Measurements from ENCODE around the gene ZNF343. TPM values are rescaled to one million over a fixed set of nuclear protein-coding genes. Genes with fewer than 3 reads are reported as not detected.

Gene ZNF343
- total and polyA plus RNA-seq, 2 experiments from 2014 or later, result 6.2 to 7.0 TPM

GRCh38 chr20:2542361-2542760 is 33.6 kb upstream of the ZNF343 start:
- H4K20me1 ChIP-seq (ENCODE audit: insufficient read depth, poor library complexity, severe bottlenecking), result no peaks in the 10 kb centered on the region
- H3K79me2 ChIP-seq, result no peaks in the 10 kb centered on the region
- no peaks in the 10 kb centered on the region for H3K36me3 ChIP-seq (replicated peaks; ENCODE audit: insufficient read depth, low read depth)
- no peak overlapping the region for H2AFZ ChIP-seq
- no peak overlapping the region for H3K4me3 ChIP-seq
- H3K9me3 ChIP-seq (ENCODE audit: low read depth), result no peaks in the 10 kb centered on the region
- no peak overlapping the region for H3K27ac ChIP-seq
- no peaks in the 10 kb centered on the region for H3K9me2 ChIP-seq (replicated peaks; ENCODE audit: insufficient read depth)
- WGBS (ENCODE audit: low lambda C conversion rate, missing lambda C conversion rate), result 96% methylated on average over 4 of the region's 4 CpGs
- TF ChIP-seq EZH2phosphoT487 (IDR thresholded peaks at IDR 0.05; ENCODE audit: low read depth, severe bottlenecking, unreplicated experiment) (no peak), EZH2 (IDR thresholded peaks at IDR 0.05; ENCODE audit: borderline replicate concordance) (no peak), CTCF (IDR thresholded peaks at IDR 0.05; ENCODE audit: poor library complexity) (no peak)
- H3K27me3 ChIP-seq, result peaks cover 21% of the 10 kb centered on the region
- no peaks in the 10 kb centered on the region for H3K4me1 ChIP-seq (ENCODE audit: insufficient read depth)
- no peak overlapping the region for H3K4me2 ChIP-seq
- no peak for DNase-seq (ENCODE audit: low spot score)

DNA sequence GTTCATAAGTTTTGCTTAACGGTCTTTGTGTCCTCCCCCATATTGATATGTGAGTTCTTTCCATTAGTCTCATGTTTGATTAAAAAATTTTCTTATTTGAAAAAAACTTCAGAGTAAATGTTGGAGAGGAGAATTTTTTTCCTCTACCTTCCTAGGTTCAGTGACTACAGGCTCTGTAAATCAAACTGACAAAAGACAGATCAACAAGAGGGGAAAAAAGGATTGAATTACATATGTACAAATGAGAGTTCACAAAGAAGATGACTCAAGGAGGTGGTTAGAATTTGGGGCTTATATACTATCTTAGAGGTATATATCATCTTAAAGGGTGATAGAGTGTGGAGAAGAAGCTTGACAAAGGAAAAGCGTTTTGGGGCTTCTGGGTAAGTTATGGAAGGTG is 33.2 kb upstream of the ZNF343 start:
- Histone ChIP-seq H3K4me1 (ENCODE audit: insufficient read depth) (no peaks in the 10 kb centered on the region), H3K4me3 (no peak overlapping the region), H3K36me3 (replicated peaks; ENCODE audit: insufficient read depth, low read depth) (no peaks in the 10 kb centered on the region), H3K9me2 (replicated peaks; ENCODE audit: insufficient read depth) (no peaks in the 10 kb centered on the region), H3K27me3 (peaks cover 16% of the 10 kb centered on the region), H3K4me2 (no peak overlapping the region), H3K27ac (no peak overlapping the region), H2AFZ (no peak overlapping the region), H3K79me2 (no peaks in the 10 kb centered on the region), H3K9me3 (ENCODE audit: low read depth) (no peaks in the 10 kb centered on the region), H4K20me1 (ENCODE audit: insufficient read depth, poor library complexity, severe bottlenecking) (no peaks in the 10 kb centered on the region)
- no peak for DNase-seq (ENCODE audit: low spot score)
- 77% methylated on average over 2 of the region's 2 CpGs for WGBS (ENCODE audit: low lambda C conversion rate, missing lambda C conversion rate)
- TF ChIP-seq EZH2phosphoT487 (IDR thresholded peaks at IDR 0.05; ENCODE audit: low read depth, severe bottlenecking, unreplicated experiment) (no peak), CTCF (IDR thresholded peaks at IDR 0.05; ENCODE audit: poor library complexity) (no peak), EZH2 (IDR thresholded peaks at IDR 0.05; ENCODE audit: borderline replicate concordance) (no peak)

GRCh38 chr20:2538931-2539720 is 30.4 kb upstream of the ZNF343 start:
- no peaks in the 10 kb centered on the region for H3K36me3 ChIP-seq (replicated peaks; ENCODE audit: insufficient read depth, low read depth)
- H3K4me1 ChIP-seq (ENCODE audit: insufficient read depth), result no peaks in the 10 kb centered on the region
- H3K9me2 ChIP-seq (replicated peaks; ENCODE audit: insufficient read depth), result no peaks in the 10 kb centered on the region
- H3K9me3 ChIP-seq (ENCODE audit: low read depth), result no peaks in the 10 kb centered on the region
- TF ChIP-seq EZH2 (IDR thresholded peaks at IDR 0.05; ENCODE audit: borderline replicate concordance) (no peak), CTCF (IDR thresholded peaks at IDR 0.05; ENCODE audit: poor library complexity) (no peak), EZH2phosphoT487 (IDR thresholded peaks at IDR 0.05; ENCODE audit: low read depth, severe bottlenecking, unreplicated experiment) (no peak)
- H2AFZ ChIP-seq, result no peak overlapping the region
- H3K27me3 ChIP-seq, result peaks cover 7% of the 10 kb centered on the region
- no peaks in the 10 kb centered on the region for H4K20me1 ChIP-seq (ENCODE audit: insufficient read depth, poor library complexity, severe bottlenecking)
- H3K4me2 ChIP-seq, result no peak overlapping the region
- no peak for DNase-seq (ENCODE audit: low spot score)
- H3K79me2 ChIP-seq, result no peaks in the 10 kb centered on the region
- no peak overlapping the region for H3K4me3 ChIP-seq
- H3K27ac ChIP-seq, result no peak overlapping the region
- WGBS (ENCODE audit: low lambda C conversion rate, missing lambda C conversion rate), result 77% methylated on average over 8 of the region's 8 CpGs

All from hepatocyte (in vitro differentiated cells).